ENCODE data around the gene IL1RAPL1. TPM values are rescaled to one million over a fixed set of nuclear protein-coding genes. Genes with fewer than 3 reads are reported as not detected.

Gene IL1RAPL1
- total RNA-seq, 4 donors from 2014 or later: 0.42 to 0.99 (median 0.46) TPM

DNA sequence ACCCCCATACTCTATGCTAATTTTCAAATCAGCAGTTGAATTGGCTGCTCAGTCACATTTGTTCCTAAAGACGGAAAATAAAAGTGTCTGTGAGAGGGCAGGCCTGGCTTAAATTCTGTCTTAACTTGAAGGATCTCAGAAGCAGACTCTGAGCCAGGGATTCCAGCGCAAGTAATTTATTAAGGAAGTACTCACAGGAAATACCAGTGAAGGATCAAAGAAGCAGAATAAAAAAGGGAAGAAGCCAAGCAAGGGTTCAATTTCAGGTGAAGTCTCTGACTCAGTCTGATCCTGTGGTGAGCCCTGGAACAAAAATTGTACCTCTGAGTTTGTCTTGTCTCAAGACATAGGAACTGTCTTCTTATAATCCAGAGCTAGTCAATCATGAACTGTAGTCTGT, 52.2 kb downstream of the IL1RAPL1 start:
- DNase-seq (ENCODE audit: extremely low spot score): no peak
- no peak overlapping the region for H3K4me3 ChIP-seq
- no peaks in the 10 kb centered on the region for H3K27me3 ChIP-seq
- no peak for TF ChIP-seq EP300 (IDR thresholded peaks at IDR 0.05)
- TF ChIP-seq, protein P1, sequence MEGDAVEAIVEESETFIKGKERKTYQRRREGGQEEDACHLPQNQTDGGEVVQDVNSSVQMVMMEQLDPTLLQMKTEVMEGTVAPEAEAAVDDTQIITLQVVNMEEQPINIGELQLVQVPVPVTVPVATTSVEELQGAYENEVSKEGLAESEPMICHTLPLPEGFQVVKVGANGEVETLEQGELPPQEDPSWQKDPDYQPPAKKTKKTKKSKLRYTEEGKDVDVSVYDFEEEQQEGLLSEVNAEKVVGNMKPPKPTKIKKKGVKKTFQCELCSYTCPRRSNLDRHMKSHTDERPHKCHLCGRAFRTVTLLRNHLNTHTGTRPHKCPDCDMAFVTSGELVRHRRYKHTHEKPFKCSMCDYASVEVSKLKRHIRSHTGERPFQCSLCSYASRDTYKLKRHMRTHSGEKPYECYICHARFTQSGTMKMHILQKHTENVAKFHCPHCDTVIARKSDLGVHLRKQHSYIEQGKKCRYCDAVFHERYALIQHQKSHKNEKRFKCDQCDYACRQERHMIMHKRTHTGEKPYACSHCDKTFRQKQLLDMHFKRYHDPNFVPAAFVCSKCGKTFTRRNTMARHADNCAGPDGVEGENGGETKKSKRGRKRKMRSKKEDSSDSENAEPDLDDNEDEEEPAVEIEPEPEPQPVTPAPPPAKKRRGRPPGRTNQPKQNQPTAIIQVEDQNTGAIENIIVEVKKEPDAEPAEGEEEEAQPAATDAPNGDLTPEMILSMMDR (IDR thresholded peaks at IDR 0.05): no peak
- TF ChIP-seq POLR2A (IDR thresholded peaks at IDR 0.05; ENCODE audit: low read depth): no peak
- TF ChIP-seq POLR2AphosphoS5 (IDR thresholded peaks at IDR 0.05): no peak
- WGBS: 24% methylated on average over 2 of the region's 2 CpGs
- intact Hi-C loops (cut with DNase I): no loop called here
- no peaks in the 10 kb centered on the region for H3K9me3 ChIP-seq
- H3K36me3 ChIP-seq: no peaks in the 10 kb centered on the region
- H3K27ac ChIP-seq (replicated peaks in 1 of 4): no peak overlapping the region
- no peaks in the 10 kb centered on the region for H3K4me1 ChIP-seq

DNA sequence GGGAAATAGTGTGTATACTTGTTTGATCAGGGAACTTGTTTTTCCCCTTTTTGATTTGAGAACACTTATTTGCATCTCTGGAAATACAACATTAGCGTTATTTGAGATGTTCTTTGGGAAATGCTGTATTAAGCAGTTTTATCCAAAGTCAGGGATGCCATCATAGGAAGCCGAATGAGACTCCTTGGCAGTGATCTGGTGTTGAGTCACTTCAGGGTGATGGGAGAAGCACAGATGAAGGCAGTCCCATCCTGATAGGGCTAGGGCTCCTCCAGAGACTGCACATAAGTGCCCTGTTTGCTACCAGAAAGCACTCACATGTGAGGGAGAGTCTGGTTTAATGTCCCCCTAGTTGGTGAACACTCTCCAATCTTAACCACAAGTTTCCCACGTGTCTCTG, 62.3 kb downstream of the IL1RAPL1 start:
- Histone ChIP-seq H3K36me3 (no peaks in the 10 kb centered on the region), H3K27me3 (no peaks in the 10 kb centered on the region), H3K27ac (replicated peaks in 1 of 4) (no peak overlapping the region), H3K4me1 (no peaks in the 10 kb centered on the region), H3K4me3 (no peak overlapping the region), H3K9me3 (no peaks in the 10 kb centered on the region)
- no peak for DNase-seq (ENCODE audit: extremely low spot score)
- intact Hi-C loops (cut with DNase I): no loop called here
- TF ChIP-seq EP300 (IDR thresholded peaks at IDR 0.05) (no peak), POLR2AphosphoS5 (IDR thresholded peaks at IDR 0.05) (no peak), POLR2A (IDR thresholded peaks at IDR 0.05; ENCODE audit: low read depth) (no peak)
- TF ChIP-seq, protein P1 (IDR thresholded peaks at IDR 0.05): no peak
- 44% methylated on average over 3 of the region's 3 CpGs for WGBS

DNA sequence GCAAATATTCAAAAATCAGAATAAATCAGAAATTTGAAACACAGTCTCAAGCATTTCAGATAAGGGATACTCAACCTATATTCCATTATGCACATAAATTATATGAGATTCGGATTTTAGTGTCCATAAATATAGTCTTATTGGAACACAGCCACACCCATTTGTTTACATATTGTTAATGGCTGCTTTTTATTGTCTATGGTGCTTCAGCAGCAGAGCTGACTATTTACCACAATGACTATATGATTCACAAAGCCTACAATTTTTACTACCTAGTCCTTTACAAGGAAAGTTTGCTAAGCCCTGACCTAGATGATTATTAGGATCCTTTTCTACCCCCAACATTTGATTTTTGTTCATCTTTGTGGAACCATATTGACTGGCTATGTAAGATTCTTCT, 63.9 kb downstream of the IL1RAPL1 start:
- TF ChIP-seq POLR2A (IDR thresholded peaks at IDR 0.05; ENCODE audit: low read depth): no peak

GRCh38 chrX:28659269-28659668, 72.0 kb downstream of the IL1RAPL1 start:
- no peak for TF ChIP-seq POLR2A (IDR thresholded peaks at IDR 0.05; ENCODE audit: low read depth)
- no peak for TF ChIP-seq POLR2AphosphoS5 (IDR thresholded peaks at IDR 0.05)
- TF ChIP-seq, protein P1 (IDR thresholded peaks at IDR 0.05): no peak
- TF ChIP-seq EP300 (IDR thresholded peaks at IDR 0.05): no peak
- no peak for DNase-seq (ENCODE audit: extremely low spot score)
- Histone ChIP-seq H3K27ac (replicated peaks in 1 of 4) (no peak overlapping the region), H3K4me1 (no peaks in the 10 kb centered on the region), H3K4me3 (no peak overlapping the region), H3K36me3 (no peaks in the 10 kb centered on the region), H3K9me3 (no peaks in the 10 kb centered on the region), H3K27me3 (no peaks in the 10 kb centered on the region)
- intact Hi-C loops (cut with DNase I): no loop called here
- 86% methylated on average over 15 of the region's 23 CpGs for WGBS

More for the DNA sequence above, 63.9 kb downstream of the IL1RAPL1 start:
- Histone ChIP-seq H3K27me3 (no peaks in the 10 kb centered on the region), H3K36me3 (no peaks in the 10 kb centered on the region), H3K4me3 (no peak overlapping the region), H3K4me1 (no peaks in the 10 kb centered on the region), H3K9me3 (no peaks in the 10 kb centered on the region), H3K27ac (replicated peaks in 1 of 4) (no peak overlapping the region)
- no peak for DNase-seq (ENCODE audit: extremely low spot score)
- intact Hi-C loops (cut with DNase I): no loop called here
- 47% methylated on average over 1 of the region's 1 CpG for WGBS

- no peak for DNase-seq (ENCODE audit: extremely low spot score)
Measured at GRCh38 chrX:28665778-28666177, 78.5 kb downstream of the IL1RAPL1 start.

More at GRCh38 chrX:28665778-28666177, 78.5 kb downstream of the IL1RAPL1 start:
- H3K27ac ChIP-seq (replicated peaks in 1 of 4): no peak overlapping the region
- H3K4me3 ChIP-seq: no peak overlapping the region
- no peaks in the 10 kb centered on the region for H3K4me1 ChIP-seq
- no peaks in the 10 kb centered on the region for H3K9me3 ChIP-seq
- intact Hi-C loops (cut with DNase I): no loop called here
- no peaks in the 10 kb centered on the region for H3K27me3 ChIP-seq
- WGBS: 85% methylated on average over 9 of the region's 10 CpGs
- H3K36me3 ChIP-seq: no peaks in the 10 kb centered on the region
- TF ChIP-seq EP300 (IDR thresholded peaks at IDR 0.05) (no peak), POLR2A (IDR thresholded peaks at IDR 0.05; ENCODE audit: low read depth) (no peak), POLR2AphosphoS5 (IDR thresholded peaks at IDR 0.05) (no peak)
- TF ChIP-seq, protein P1 (IDR thresholded peaks at IDR 0.05): no peak

All from esophagus muscularis mucosa (tissue), 4 donors.